Fibroblast of peridontal ligament (primary cell): ENCODE results near the gene MEF2D.
A peak's percentile ranks its signal among the peaks of the same experiment; 100 is the strongest.

Source experiments
- DNase-seq: peaks from one replicate; pipeline ENCODE4 v3.0.0-alpha.2; 2010; ENCODE audit errors: extremely low read depth

MEF2D gene

GRCh38 chr1:156524481-156524869, 23.9 kb upstream of the MEF2D start:
- no peak for DNase-seq

GRCh38 chr1:156523801-156524480, 23.4 kb upstream of the MEF2D start:
- DNase-seq, result no peak

- no peak for DNase-seq
Observed at GRCh38 chr1:156522443-156522970, 21.9 kb upstream of the MEF2D start.

- DNase-seq, result no peak
Observed at GRCh38 chr1:156517748-156518147, 17.2 kb upstream of the MEF2D start.

- DNase-seq, result no peak
Observed at GRCh38 chr1:156516821-156517220, 16.2 kb upstream of the MEF2D start.

GRCh38 chr1:156515956-156516355, 15.4 kb upstream of the MEF2D start:
- no peak for DNase-seq

- DNase-seq, result peak; percentile 31
Observed at GRCh38 chr1:156513185-156513584, 12.6 kb upstream of the MEF2D start.

GRCh38 chr1:156511644-156512043, 11.1 kb upstream of the MEF2D start:
- DNase-seq, result peak; percentile 27

- peak; percentile 54 for DNase-seq
Observed at GRCh38 chr1:156510709-156511108, 10.1 kb upstream of the MEF2D start.

- no peak for DNase-seq
Observed at GRCh38 chr1:156509424-156510034, 9.0 kb upstream of the MEF2D start.

GRCh38 chr1:156508955-156509234, 8.3 kb upstream of the MEF2D start:
- DNase-seq, result no peak

GRCh38 chr1:156508205-156508954, 7.8 kb upstream of the MEF2D start:
- DNase-seq, result peak; percentile 92

- DNase-seq, result no peak
Observed at GRCh38 chr1:156506450-156506849, 5.9 kb upstream of the MEF2D start.

- DNase-seq, result no peak
Observed at GRCh38 chr1:156505679-156506298, 5.2 kb upstream of the MEF2D start.

GRCh38 chr1:156504821-156505678, 4.5 kb upstream of the MEF2D start:
- DNase-seq, result peak; percentile 99

- peak; percentile 24 for DNase-seq
Observed at GRCh38 chr1:156504438-156504813, 3.9 kb upstream of the MEF2D start.

GRCh38 chr1:156503698-156504437, 3.3 kb upstream of the MEF2D start:
- no peak for DNase-seq

GRCh38 chr1:156502894-156503697, 2.5 kb upstream of the MEF2D start:
- DNase-seq, result peak; percentile 98

- DNase-seq, result peak; percentile 42
Observed at GRCh38 chr1:156502391-156502893, 1.9 kb upstream of the MEF2D start.
